ENCODE measurements around the gene CYP4F2. TPM values are rescaled to one million over a fixed set of nuclear protein-coding genes. Genes with fewer than 3 reads are reported as not detected.
"Not testable (repeated sequence)": the region's sequence is repeated elsewhere in the genome, so short reads cannot be mapped to it uniquely, and the experiment has no call there.

Gene CYP4F2
- total and polyA plus RNA-seq, 12 donors, result not detected

DNA sequence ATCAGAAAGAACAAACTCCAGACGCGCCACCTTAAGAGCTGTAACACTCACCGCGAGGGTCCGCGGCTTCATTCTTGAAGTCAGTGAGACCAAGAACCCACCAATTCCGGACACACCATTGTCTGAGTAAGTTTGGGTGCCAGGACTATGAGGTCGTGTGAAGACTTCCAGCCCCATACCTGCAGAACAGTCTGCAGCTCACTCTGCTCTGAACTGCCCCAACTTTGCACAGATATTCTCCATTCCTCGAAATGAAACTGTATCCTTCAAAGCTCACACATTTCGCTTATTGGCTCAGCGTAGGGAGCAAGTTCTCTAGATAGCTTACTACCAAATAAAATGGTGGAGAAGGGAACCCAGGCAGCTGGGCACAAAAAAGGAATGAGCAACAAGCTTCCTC is 2.6 kb upstream of the CYP4F2 start:
- intact Hi-C loops (cut with DNase I), result no loop called here
- WGBS, 4 donors, result 60 to 82% (median 70%) methylated on average over 8 to 11 of the region's 11 CpGs
- Histone ChIP-seq H3K4me1 (replicated peaks in 1 of 2) (no peaks in the 10 kb centered on the region), H3K9me3 (replicated peaks in 1 of 3) (no peaks in the 10 kb centered on the region), H3K27me3 (peaks cover 3% of the 10 kb centered on the region), H3K36me3 (replicated peaks in 1 of 2) (no peaks in the 10 kb centered on the region), H3K27ac (no peak overlapping the region), H3K4me3 (no peak overlapping the region)
- no peak for DNase-seq
- TF ChIP-seq, protein P1, sequence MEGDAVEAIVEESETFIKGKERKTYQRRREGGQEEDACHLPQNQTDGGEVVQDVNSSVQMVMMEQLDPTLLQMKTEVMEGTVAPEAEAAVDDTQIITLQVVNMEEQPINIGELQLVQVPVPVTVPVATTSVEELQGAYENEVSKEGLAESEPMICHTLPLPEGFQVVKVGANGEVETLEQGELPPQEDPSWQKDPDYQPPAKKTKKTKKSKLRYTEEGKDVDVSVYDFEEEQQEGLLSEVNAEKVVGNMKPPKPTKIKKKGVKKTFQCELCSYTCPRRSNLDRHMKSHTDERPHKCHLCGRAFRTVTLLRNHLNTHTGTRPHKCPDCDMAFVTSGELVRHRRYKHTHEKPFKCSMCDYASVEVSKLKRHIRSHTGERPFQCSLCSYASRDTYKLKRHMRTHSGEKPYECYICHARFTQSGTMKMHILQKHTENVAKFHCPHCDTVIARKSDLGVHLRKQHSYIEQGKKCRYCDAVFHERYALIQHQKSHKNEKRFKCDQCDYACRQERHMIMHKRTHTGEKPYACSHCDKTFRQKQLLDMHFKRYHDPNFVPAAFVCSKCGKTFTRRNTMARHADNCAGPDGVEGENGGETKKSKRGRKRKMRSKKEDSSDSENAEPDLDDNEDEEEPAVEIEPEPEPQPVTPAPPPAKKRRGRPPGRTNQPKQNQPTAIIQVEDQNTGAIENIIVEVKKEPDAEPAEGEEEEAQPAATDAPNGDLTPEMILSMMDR (IDR thresholded peaks at IDR 0.05), result no peak
- no peak for TF ChIP-seq POLR2A (IDR thresholded peaks at IDR 0.05)

DNA sequence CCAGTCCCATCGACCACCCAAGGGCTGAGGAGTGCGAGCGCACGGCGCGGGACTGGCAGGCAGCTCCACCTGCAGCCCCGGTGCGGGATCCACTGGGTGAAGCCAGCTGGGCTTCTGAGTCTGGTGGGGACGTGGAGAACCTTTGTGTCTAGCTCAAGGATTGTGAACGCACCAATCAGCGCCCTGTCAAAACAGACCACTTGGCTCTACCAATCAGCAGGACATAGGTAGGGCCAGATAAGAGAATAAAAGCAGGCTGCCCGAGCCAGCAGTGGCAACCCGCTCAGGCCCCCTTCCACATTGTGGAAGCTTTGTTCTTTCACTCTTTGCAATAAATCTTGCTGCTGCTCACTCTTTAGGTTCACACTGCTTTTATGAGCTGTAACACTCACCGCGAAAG is 2.2 kb upstream of the CYP4F2 start:
- H3K27me3 ChIP-seq; H3K4me1 ChIP-seq (replicated peaks in 1 of 2); H3K27ac ChIP-seq; intact Hi-C loops (cut with DNase I); H3K9me3 ChIP-seq (replicated peaks in 1 of 3); DNase-seq; H3K36me3 ChIP-seq (replicated peaks in 1 of 2); H3K4me3 ChIP-seq: not testable (repeated sequence)
- WGBS, 4 donors, result 8 to 21% (median 19%) methylated on average over 3 to 13 of the region's 15 CpGs

DNA sequence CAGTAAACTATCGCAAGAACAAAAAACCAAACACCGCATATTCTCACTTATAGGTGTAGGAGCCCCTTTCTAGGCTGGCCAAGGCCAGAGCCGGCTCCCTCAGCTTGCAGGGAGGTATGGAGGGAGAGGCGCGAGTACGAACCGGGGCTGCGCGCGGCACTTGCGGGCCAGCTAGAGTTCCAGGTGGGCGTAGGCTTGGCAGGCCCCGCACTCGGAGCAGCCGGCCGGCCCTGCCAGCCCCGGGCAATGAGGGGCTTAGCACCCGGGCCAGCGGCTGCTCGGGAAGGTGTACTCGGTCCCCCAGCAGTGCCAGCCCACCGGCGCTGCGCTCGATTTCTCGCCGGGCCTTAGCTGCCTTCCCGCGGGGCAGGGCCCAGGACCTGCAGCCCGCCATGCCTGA is 1.7 kb upstream of the CYP4F2 start:
- H3K27me3 ChIP-seq; H3K4me3 ChIP-seq; H3K9me3 ChIP-seq (replicated peaks in 1 of 3); H3K4me1 ChIP-seq (replicated peaks in 1 of 2); H3K27ac ChIP-seq; intact Hi-C loops (cut with DNase I); DNase-seq; H3K36me3 ChIP-seq (replicated peaks in 1 of 2): not testable (repeated sequence)
- WGBS, 4 donors, result 9 to 19% (median 13%) methylated on average over 16 to 30 of the region's 30 CpGs

DNA sequence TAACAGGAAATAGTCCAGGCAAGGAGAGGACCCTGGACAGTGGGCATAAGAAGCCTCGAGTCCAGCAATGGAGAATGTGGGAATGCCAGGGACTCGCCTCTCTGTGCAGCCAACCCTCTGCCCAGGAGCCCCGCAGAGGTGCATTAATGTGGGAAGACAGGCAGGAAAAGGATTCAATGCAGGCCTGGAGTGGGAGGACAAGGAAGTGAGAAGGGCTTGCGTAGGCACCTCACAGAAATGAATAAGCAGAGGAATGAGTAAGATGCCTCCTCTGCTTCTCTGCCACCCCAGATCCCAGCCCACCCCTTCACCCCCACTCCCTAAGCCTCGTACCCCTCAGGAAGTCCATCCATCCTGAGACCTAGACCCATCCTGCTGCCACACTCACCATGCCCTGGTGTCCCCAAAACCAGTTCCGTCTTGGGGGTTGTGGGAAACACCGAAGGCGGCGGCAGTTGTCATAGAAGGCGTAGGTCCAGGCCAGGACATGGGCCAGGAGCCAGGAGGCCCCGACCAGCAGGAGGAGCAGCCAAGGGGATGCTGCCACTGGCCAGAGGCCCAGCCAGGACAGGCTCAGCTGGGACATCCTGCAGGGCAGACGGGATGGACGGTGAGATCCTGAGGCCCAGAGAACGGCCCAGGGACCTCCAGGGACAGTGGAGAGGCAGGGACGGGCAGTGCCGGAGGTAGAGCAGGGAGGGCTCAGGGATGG is 692 bp downstream of the CYP4F2 start:
- no peak for TF ChIP-seq POLR2A (IDR thresholded peaks at IDR 0.05)
- TF ChIP-seq, protein P1 (IDR thresholded peaks at IDR 0.05), result no peak
- no peak for DNase-seq

DNA sequence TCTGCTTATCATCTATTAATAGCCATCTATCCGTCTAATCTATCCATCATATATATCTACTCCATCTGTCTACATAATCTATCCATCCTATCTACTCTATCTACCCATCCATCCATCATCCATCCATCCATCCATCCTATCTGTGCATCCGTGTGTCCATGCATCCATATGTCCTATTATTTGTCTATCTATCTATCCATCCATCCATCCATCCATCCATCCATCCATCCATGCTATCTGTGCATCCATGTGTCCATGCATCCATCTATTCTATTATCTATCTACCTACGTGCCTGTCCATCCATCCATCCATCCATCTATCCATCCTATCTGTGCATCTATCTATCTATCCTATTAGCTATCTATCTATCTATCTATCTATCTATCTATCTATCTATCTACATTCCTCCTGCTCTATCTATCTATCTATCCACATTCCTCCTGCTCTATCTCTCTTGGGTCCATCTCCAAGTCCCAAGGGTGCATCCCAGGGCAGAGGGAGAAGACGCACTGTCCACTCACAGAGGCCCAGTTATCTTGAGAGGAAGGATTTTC is 1.9 kb downstream of the CYP4F2 start:
- intact Hi-C loops (cut with DNase I), result no loop called here
- Histone ChIP-seq H3K4me1 (replicated peaks in 1 of 2) (no peaks in the 10 kb centered on the region), H3K36me3 (replicated peaks in 1 of 2) (no peaks in the 10 kb centered on the region), H3K9me3 (replicated peaks in 1 of 3) (no peaks in the 10 kb centered on the region), H3K27me3 (peaks cover 3% of the 10 kb centered on the region), H3K4me3 (no peak overlapping the region), H3K27ac (no peak overlapping the region)
- no peak for DNase-seq
- WGBS, 4 donors, result 67 to 74% (median 72%) methylated on average over 4 of the region's 4 CpGs
- TF ChIP-seq POLR2A (IDR thresholded peaks at IDR 0.05), result no peak
- TF ChIP-seq, protein P1 (IDR thresholded peaks at IDR 0.05), result no peak

More for the DNA sequence above, 692 bp downstream of the CYP4F2 start:
- Histone ChIP-seq H3K27ac (no peak overlapping the region), H3K27me3 (peaks cover 3% of the 10 kb centered on the region), H3K36me3 (replicated peaks in 1 of 2) (no peaks in the 10 kb centered on the region), H3K4me3 (no peak overlapping the region), H3K9me3 (replicated peaks in 1 of 3) (no peaks in the 10 kb centered on the region), H3K4me1 (replicated peaks in 1 of 2) (no peaks in the 10 kb centered on the region)
- intact Hi-C loops (cut with DNase I), result no loop called here
- 81 to 93% (median 85%) methylated on average over 13 to 16 of the region's 16 CpGs for WGBS, 4 donors
